Keratinocyte (primary cell): ENCODE measurements around the gene EFCAB10. TPM values are rescaled to one million over a fixed set of nuclear protein-coding genes. Genes with fewer than 3 reads are reported as not detected.

Experiments used
- DNase-seq: peaks from one replicate; pipeline ENCODE4 v3.0.0-alpha.2; 2011; ENCODE audit warnings: low read depth, missing footprints, low spot score
- FAIRE-seq: peaks from 2 replicates; lab custom pipeline; 2011; peaks lifted over from hg19 to GRCh38; lab: Jason Lieb, UNC
- H2AFZ ChIP-seq: 2 replicates; pipeline ENCODE4 v1.6.0; 2012; ENCODE audit warnings: low read length, control low read depth, inconsistent platforms; ENCODE audit not compliant: control insufficient read depth
- H3K27ac ChIP-seq: 2 replicates; pipeline ENCODE4 v1.5.1; 2011; ENCODE audit warnings: low read length; ENCODE audit not compliant: control insufficient read depth, insufficient read depth
- H3K27me3 ChIP-seq: 3 replicates; pipeline ENCODE4 v1.6.0; 2011; ENCODE audit warnings: low read length; ENCODE audit not compliant: control insufficient read depth, insufficient read depth; ENCODE audit errors: extremely low read depth
- H3K36me3 ChIP-seq, 2 experiments: 2 replicates in 1 of 2; 3 replicates in 1 of 2; pipeline ENCODE4 v1.5.1; 2011; ENCODE audit warnings: low read length in 2 of 2, mild to moderate bottlenecking in 1 of 2; ENCODE audit not compliant: control insufficient read depth in 2 of 2, insufficient read depth in 2 of 2; ENCODE audit errors: extremely low read depth in 1 of 2
- H3K4me1 ChIP-seq: 3 replicates; pipeline ENCODE4 v1.5.1; 2011; ENCODE audit warnings: low read length; ENCODE audit not compliant: control insufficient read depth, insufficient read depth; ENCODE audit errors: extremely low read depth
- H3K4me2 ChIP-seq: 3 replicates; pipeline ENCODE4 v1.6.0; 2011; ENCODE audit warnings: low read depth, low read length; ENCODE audit not compliant: control insufficient read depth, insufficient read depth; ENCODE audit errors: extremely low read depth
- H3K4me3 ChIP-seq, 3 experiments: fragments of 200-600 bp in 1 of 3; sonication (generic) in 1 of 3; 2 replicates in 2 of 3; 3 replicates in 1 of 3; pipeline ENCODE4 v1.5.1; 2011 to 2016; ENCODE audit warnings: low read length in 3 of 3, mild to moderate bottlenecking in 3 of 3, control low read depth in 2 of 3, inconsistent platforms in 1 of 3, low read depth in 1 of 3, mixed read lengths in 1 of 3, mixed run types in 1 of 3, moderate library complexity in 1 of 3; ENCODE audit not compliant: control insufficient read depth in 2 of 3, insufficient read depth in 2 of 3; ENCODE audit errors: extremely low read depth in 1 of 3
- H3K79me2 ChIP-seq: 2 replicates; pipeline ENCODE4 v1.6.0; 2012; ENCODE audit warnings: low read length; ENCODE audit not compliant: control insufficient read depth, insufficient read depth
- H3K9ac ChIP-seq: 3 replicates; pipeline ENCODE4 v1.6.0; 2011; ENCODE audit warnings: low read length; ENCODE audit not compliant: control insufficient read depth, insufficient read depth; ENCODE audit errors: extremely low read depth
- H3K9me1 ChIP-seq: 3 replicates; pipeline ENCODE4 v1.6.0; 2011; ENCODE audit warnings: low read length; ENCODE audit not compliant: control insufficient read depth, insufficient read depth; ENCODE audit errors: extremely low read depth
- H3K9me3 ChIP-seq: 2 replicates; pipeline ENCODE4 v1.5.1; 2012; ENCODE audit warnings: low read depth, low read length; ENCODE audit not compliant: control insufficient read depth
- H4K20me1 ChIP-seq: 3 replicates; pipeline ENCODE4 v1.6.0; 2011; ENCODE audit warnings: low read length; ENCODE audit not compliant: control insufficient read depth, insufficient read depth; ENCODE audit errors: extremely low read depth
- EZH2 ChIP-seq: IDR thresholded peaks from one replicate; pipeline ENCODE4 v1.6.1; 2012; ENCODE audit warnings: inconsistent platforms, mild to moderate bottlenecking, low read length, moderate library complexity
- dilution Hi-C: fragments of 300-500 bp; cut with MboI; formaldehyde crosslinking; loops from one replicate; pipeline ENCODE4 v1.7.0; 2020; ENCODE audit warnings: low sequenced_read_pairs; ENCODE audit not compliant: extremely low pct_ligation_motif_present
- polyA plus RNA-seq, 5 experiments: library from polyadenylated mRNA; depleted of rRNA in 3 of 5; stranded (reverse) in 3 of 5; stranded (forward) in 1 of 5; unstranded in 1 of 5; fragments of >200 nt; gene quantifications; 1 replicate in 1 of 5; 2 replicates in 3 of 5; 3 replicates in 1 of 5; pipeline versions ENCODE4 v1.2.1 to v1.2.3, GENCODE V29; 2011 to 2012; ENCODE audit warnings: missing spikeins in 2 of 5, low read depth in 1 of 5, low replicate concordance in 1 of 5
- TF ChIP-seq, protein P1 (sequence below), 3 experiments: IDR thresholded peaks in 1 of 3; conservative IDR thresholded peaks in 1 of 3; optimal IDR thresholded peaks in 1 of 3; 2 replicates in 2 of 3; 3 replicates in 1 of 3; pipeline versions ENCODE3 to v1.5.1; 2011; ENCODE audit warnings: low read length in 3 of 3, mild to moderate bottlenecking in 3 of 3, moderate library complexity in 2 of 3, control low read depth in 1 of 3, inconsistent platforms in 1 of 3; ENCODE audit not compliant: insufficient read depth in 2 of 3; ENCODE audit errors: extremely low read depth in 1 of 3

Gene EFCAB10
- polyA plus RNA-seq, 1 donor (not counting 4 experiments of a cell fraction or from before 2014, with no cell fraction given), result not detected

DNA sequence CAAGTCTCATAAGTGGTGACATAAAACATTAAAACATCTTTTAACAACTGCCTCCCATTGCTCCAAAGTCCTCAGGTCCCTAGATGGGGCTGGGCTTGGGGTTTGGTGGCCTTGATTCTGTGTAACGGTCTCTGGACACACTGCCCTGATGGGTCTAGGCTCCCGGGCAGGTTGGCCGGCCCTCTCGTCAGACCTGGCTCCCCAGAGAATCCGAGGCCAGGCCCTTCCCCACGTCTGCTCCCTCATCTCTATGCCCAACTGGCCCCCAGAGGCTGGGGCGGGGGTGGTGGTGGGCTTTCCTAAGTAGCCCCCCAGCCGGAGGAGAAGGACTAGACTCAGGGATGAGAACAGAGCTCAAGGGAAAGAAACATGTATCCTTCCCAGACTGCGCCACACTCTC is 31.5 kb upstream of the EFCAB10 start:
- no peaks in the 10 kb centered on the region for H3K4me1 ChIP-seq
- no peak overlapping the region for H3K9ac ChIP-seq
- no peaks in the 10 kb centered on the region for H3K27me3 ChIP-seq
- FAIRE-seq, result no peak
- no peaks in the 10 kb centered on the region for H4K20me1 ChIP-seq
- DNase-seq, result no peak
- peaks cover 0 to 4% of the 10 kb centered on the region in 2 experiments for H3K36me3 ChIP-seq
- TF ChIP-seq, protein P1, sequence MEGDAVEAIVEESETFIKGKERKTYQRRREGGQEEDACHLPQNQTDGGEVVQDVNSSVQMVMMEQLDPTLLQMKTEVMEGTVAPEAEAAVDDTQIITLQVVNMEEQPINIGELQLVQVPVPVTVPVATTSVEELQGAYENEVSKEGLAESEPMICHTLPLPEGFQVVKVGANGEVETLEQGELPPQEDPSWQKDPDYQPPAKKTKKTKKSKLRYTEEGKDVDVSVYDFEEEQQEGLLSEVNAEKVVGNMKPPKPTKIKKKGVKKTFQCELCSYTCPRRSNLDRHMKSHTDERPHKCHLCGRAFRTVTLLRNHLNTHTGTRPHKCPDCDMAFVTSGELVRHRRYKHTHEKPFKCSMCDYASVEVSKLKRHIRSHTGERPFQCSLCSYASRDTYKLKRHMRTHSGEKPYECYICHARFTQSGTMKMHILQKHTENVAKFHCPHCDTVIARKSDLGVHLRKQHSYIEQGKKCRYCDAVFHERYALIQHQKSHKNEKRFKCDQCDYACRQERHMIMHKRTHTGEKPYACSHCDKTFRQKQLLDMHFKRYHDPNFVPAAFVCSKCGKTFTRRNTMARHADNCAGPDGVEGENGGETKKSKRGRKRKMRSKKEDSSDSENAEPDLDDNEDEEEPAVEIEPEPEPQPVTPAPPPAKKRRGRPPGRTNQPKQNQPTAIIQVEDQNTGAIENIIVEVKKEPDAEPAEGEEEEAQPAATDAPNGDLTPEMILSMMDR (optimal IDR thresholded peaks at IDR 0.05 in 1 of 3, IDR thresholded peaks at IDR 0.05 in 1 of 3, conservative IDR thresholded peaks at IDR 0.05 in 1 of 3; ENCODE audit: extremely low read depth in 1 of 3, insufficient read depth in 2 of 3, low read length in 3 of 3), result no peak
- TF ChIP-seq EZH2, result no peak
- H3K79me2 ChIP-seq, result no peaks in the 10 kb centered on the region
- dilution Hi-C loops, result no loop called here
- no peak overlapping the region for H3K4me2 ChIP-seq
- no peak overlapping the region for H3K27ac ChIP-seq
- H3K9me3 ChIP-seq, result no peaks in the 10 kb centered on the region
- H2AFZ ChIP-seq, result no peak overlapping the region
- no peaks in the 10 kb centered on the region for H3K9me1 ChIP-seq
- H3K4me3 ChIP-seq, result no peak overlapping the region

DNA sequence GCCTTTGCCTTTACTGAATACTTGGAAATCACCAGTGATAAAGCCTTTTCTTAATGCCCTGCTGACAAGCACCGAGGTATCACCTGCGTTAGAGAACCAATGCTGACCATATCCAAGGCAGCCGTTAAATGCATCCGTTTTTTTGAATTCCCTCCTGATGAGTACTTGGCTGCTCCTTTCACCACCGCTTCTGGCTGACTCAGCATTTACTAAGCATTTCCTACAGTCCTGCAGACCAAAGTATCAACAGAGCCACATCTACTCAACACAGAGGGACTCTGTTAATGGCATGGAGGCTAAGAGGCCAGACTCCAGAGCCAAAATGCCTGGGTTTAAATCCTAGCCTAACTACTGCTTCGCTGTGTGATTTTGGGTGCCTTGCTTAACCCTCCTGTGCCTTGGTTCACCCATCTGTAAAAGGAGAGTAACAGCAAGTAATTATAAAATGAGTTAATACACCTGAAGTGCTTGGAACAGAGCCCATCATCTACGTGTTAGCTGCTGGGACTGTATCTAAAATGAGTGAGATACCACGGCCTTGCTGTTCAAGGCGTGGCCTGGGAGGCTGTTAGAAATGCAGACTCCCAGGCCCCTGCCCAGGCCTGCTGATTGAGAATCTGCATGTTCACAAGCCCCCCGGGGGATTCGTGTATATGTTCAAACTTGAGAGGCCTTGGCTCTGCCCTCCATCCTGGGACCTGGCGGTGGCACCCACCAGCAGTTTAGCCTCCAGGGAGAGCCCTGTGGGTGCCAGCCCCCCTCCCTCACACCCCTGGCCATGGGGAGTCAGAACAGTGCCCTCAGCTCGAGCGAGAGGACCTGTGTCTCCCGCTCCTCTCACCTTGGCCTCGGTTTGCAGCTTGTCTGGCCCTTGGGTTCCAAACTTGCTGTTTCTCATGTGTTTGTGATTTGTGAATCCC is 30.8 kb upstream of the EFCAB10 start:
- DNase-seq, result no peak
- no peak for FAIRE-seq
- Histone ChIP-seq H3K36me3 (peaks cover 0 to 4% of the 10 kb centered on the region in 2 experiments), H3K79me2 (no peaks in the 10 kb centered on the region), H3K9me3 (no peaks in the 10 kb centered on the region), H3K4me3 (no peak overlapping the region), H3K9me1 (no peaks in the 10 kb centered on the region), H3K27ac (no peak overlapping the region), H3K4me2 (no peak overlapping the region), H3K27me3 (no peaks in the 10 kb centered on the region), H3K9ac (no peak overlapping the region), H2AFZ (no peak overlapping the region), H4K20me1 (no peaks in the 10 kb centered on the region), H3K4me1 (no peaks in the 10 kb centered on the region)
- no peak for TF ChIP-seq EZH2
- TF ChIP-seq, protein P1 (optimal IDR thresholded peaks at IDR 0.05 in 1 of 3, IDR thresholded peaks at IDR 0.05 in 1 of 3, conservative IDR thresholded peaks at IDR 0.05 in 1 of 3; ENCODE audit: extremely low read depth in 1 of 3, insufficient read depth in 2 of 3, low read length in 3 of 3), result no peak
- dilution Hi-C loops, result no loop called here
